ENCODE results near the gene EEA1.

DNA sequence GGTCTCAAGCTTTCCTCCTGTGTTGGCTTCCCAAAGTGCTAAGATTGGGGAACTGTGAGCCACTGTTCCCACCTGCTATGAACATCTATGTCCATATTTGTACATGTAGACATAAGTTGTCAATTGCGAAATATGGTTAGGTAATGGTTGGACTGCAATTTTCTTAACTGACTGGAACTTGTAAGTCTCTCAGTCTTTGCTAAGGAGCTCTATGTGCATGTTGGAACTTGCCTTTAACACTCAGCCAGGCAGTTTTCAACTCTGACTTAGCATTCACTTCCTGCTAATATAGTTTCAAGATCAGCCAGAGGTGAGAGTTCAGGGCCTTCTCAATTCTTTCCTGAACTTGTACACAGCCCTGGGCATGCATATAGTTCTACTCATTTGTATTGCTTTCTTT lies 44.5 kb upstream of the EEA1 start:
- no peak for TF ChIP-seq ZC3H11A (IDR thresholded peaks at IDR 0.05)
- TF ChIP-seq CTCF (IDR thresholded peaks at IDR 0.05) = no peak
- TF ChIP-seq RFX5 (IDR thresholded peaks at IDR 0.05) = no peak
- no peak for TF ChIP-seq GATA3 (IDR thresholded peaks at IDR 0.05; ENCODE audit: borderline replicate concordance)
- TF ChIP-seq POLR2A (IDR thresholded peaks at IDR 0.05; ENCODE audit: low read length) = no peak
- no peak for TF ChIP-seq CHD2 (IDR thresholded peaks at IDR 0.05; ENCODE audit: low read length, partially characterized antibody)
- TF ChIP-seq MAFK (IDR thresholded peaks at IDR 0.05; ENCODE audit: partially characterized antibody) = no peak
- no peak for TF ChIP-seq KDM5A (IDR thresholded peaks at IDR 0.05)
- no peak for TF ChIP-seq PHF8 (IDR thresholded peaks at IDR 0.05; ENCODE audit: borderline replicate concordance, low read depth)
- no peak for TF ChIP-seq ZSCAN20 (CRISPR knock-in tag; IDR thresholded peaks at IDR 0.05)
- no peak for TF ChIP-seq CHD4 (IDR thresholded peaks at IDR 0.05; ENCODE audit: borderline replicate concordance)
- TF ChIP-seq ZFP36 (IDR thresholded peaks at IDR 0.05; ENCODE audit: borderline replicate concordance, partially characterized antibody) = no peak

Measured in A549 (cell line).